Hepatocyte (in vitro differentiated cells): ENCODE measurements around the gene C1R. TPM values are rescaled to one million over a fixed set of nuclear protein-coding genes. Genes with fewer than 3 reads are reported as not detected.

ENCODE experiments used
- DNase-seq: peaks from one replicate; pipeline ENCODE4 v3.0.0-alpha.2; 2016; ENCODE audit warnings: low spot score
- H2AFZ ChIP-seq: fragments of 200-600 bp; sonication (generic); 2 replicates; pipeline ENCODE4 v1.6.0; 2016; ENCODE audit warnings: antibody characterized with exemption, mild to moderate bottlenecking
- H3K27ac ChIP-seq: fragments of 200-600 bp; sonication (generic); 2 replicates; pipeline ENCODE4 v1.5.1; 2016; ENCODE audit warnings: mild to moderate bottlenecking
- H3K27me3 ChIP-seq: fragments of 200-600 bp; sonication (generic); 2 replicates; pipeline ENCODE4 v1.6.1; 2016
- H3K36me3 ChIP-seq: fragments of 200-600 bp; sonication (generic); replicated peaks from 2 replicates; pipeline ENCODE4 v1.5.1; 2016; ENCODE audit warnings: low read depth; ENCODE audit not compliant: insufficient read depth
- H3K4me1 ChIP-seq: fragments of 200-600 bp; sonication (generic); 2 replicates; pipeline ENCODE4 v1.5.1; 2016; ENCODE audit warnings: mild to moderate bottlenecking, moderate library complexity; ENCODE audit not compliant: insufficient read depth
- H3K4me2 ChIP-seq: fragments of 200-600 bp; sonication (generic); 2 replicates; pipeline ENCODE4 v1.6.0; 2016
- H3K4me3 ChIP-seq: fragments of 200-600 bp; sonication (generic); 2 replicates; pipeline ENCODE4 v1.5.1; 2016; ENCODE audit warnings: mild to moderate bottlenecking
- H3K79me2 ChIP-seq: fragments of 200-600 bp; sonication (generic); 2 replicates; pipeline ENCODE4 v1.6.0; 2017; ENCODE audit warnings: mild to moderate bottlenecking
- H3K9me2 ChIP-seq: fragments of 200-600 bp; sonication (generic); replicated peaks from 2 replicates; pipeline ENCODE4 v1.6.0; 2017; ENCODE audit warnings: mild to moderate bottlenecking; ENCODE audit not compliant: insufficient read depth
- H3K9me3 ChIP-seq: fragments of 200-600 bp; sonication (generic); 2 replicates; pipeline ENCODE4 v1.5.1; 2016; ENCODE audit warnings: low read depth, mild to moderate bottlenecking
- H4K20me1 ChIP-seq: fragments of 200-600 bp; sonication (generic); 2 replicates; pipeline ENCODE4 v1.6.0; 2016; ENCODE audit warnings: mild to moderate bottlenecking; ENCODE audit not compliant: insufficient read depth, poor library complexity, severe bottlenecking
- EZH2 ChIP-seq: fragments of 200-600 bp; sonication (generic); IDR thresholded peaks from 2 replicates; pipeline ENCODE4 v1.6.1; 2016; ENCODE audit warnings: antibody characterized with exemption, mild to moderate bottlenecking, borderline replicate concordance
- EZH2phosphoT487 ChIP-seq: fragments of 200-600 bp; sonication (generic); IDR thresholded peaks from one replicate; pipeline ENCODE4 v1.6.1; 2018; ENCODE audit warnings: antibody characterized with exemption, mild to moderate bottlenecking, low read depth, moderate library complexity; ENCODE audit not compliant: unreplicated experiment, severe bottlenecking
- WGBS: methylation state at CpG from one replicate; pipeline ENCODE4 v1.1.6; 2016; ENCODE audit warnings: low lambda C conversion rate; ENCODE audit errors: missing lambda C conversion rate; 5-methylcytosine and 5-hydroxymethylcytosine counted together
- polyA plus RNA-seq: library from polyadenylated mRNA; unstranded; fragments of >200 nt; fragmentation: Nextera tagmentation; extraction: Ambion mirVana; gene quantifications from 2 replicates; pipeline ENCODE4 v1.2.1, GENCODE V29; 2016
- total RNA-seq: library from RNA; depleted of rRNA; stranded (reverse); fragments of >200 nt; gene quantifications from 2 replicates; pipeline ENCODE4 v1.2.3, GENCODE V29; 2014
- TF ChIP-seq, protein P1 (sequence below): fragments of 200-600 bp; sonication (generic); IDR thresholded peaks from 2 replicates; pipeline ENCODE4 v1.5.1; 2016; ENCODE audit warnings: antibody characterized with exemption, mild to moderate bottlenecking; ENCODE audit not compliant: poor library complexity

C1R gene
- total and polyA plus RNA-seq, 2 experiments from 2014 or later, result 80.1 to 89.6 TPM

DNA sequence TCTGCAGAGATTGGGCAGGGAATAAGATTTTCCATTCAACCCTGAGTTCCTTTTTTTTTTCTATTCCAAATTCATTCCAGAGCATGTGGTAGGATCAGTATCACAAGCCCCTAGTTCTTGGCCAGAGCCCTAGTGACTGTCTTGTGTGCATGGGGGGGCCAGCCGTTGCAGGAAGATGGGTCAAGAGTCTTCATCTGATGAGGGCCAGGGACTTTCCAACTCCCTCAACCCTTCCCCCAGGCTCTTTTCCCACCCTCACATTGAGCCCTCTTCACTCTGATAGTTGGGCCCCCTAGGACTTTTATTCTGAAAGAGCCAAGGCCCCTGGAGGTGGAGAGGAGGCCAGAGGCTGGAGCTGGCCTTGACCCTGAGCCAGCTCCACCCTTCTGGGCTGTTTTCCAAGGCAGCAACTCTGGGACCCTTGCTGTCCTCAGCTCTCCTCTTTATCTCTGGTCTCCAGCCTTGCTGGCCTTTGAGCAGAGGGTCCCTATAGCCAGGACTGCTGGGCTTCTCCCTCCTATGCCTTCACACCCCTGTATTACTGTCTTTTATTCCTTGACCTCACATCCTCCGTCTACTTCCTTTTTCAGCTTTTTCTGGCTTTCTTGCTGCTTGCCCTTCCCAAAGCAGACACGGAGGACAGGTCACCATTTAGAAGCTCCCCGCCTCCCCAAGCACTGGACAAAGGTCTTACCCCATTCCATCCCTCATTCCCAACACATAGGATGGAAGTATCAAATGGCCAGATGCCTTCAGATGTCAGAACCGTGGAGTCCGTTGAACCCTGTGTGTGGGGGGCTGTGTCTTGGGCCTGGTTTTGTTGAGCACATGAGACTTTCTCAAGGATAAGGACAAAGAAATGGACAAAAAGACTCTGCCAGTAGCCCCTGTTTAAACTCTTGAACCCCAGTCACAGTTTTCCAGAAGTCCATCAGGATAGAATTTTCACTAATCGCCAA lies 30.8 kb upstream of the C1R start:
- Histone ChIP-seq H3K9me3 (no peaks in the 10 kb centered on the region), H3K9me2 (no peaks in the 10 kb centered on the region), H3K4me2 (peak overlapping the region; percentile 33), H3K27ac (peak overlapping the region; percentile 57), H3K27me3 (no peaks in the 10 kb centered on the region), H3K4me3 (no peak overlapping the region), H3K36me3 (no peaks in the 10 kb centered on the region), H4K20me1 (no peaks in the 10 kb centered on the region), H2AFZ (no peak overlapping the region), H3K79me2 (no peaks in the 10 kb centered on the region), H3K4me1 (no peaks in the 10 kb centered on the region)
- TF ChIP-seq, protein P1, sequence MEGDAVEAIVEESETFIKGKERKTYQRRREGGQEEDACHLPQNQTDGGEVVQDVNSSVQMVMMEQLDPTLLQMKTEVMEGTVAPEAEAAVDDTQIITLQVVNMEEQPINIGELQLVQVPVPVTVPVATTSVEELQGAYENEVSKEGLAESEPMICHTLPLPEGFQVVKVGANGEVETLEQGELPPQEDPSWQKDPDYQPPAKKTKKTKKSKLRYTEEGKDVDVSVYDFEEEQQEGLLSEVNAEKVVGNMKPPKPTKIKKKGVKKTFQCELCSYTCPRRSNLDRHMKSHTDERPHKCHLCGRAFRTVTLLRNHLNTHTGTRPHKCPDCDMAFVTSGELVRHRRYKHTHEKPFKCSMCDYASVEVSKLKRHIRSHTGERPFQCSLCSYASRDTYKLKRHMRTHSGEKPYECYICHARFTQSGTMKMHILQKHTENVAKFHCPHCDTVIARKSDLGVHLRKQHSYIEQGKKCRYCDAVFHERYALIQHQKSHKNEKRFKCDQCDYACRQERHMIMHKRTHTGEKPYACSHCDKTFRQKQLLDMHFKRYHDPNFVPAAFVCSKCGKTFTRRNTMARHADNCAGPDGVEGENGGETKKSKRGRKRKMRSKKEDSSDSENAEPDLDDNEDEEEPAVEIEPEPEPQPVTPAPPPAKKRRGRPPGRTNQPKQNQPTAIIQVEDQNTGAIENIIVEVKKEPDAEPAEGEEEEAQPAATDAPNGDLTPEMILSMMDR, result no peak
- TF ChIP-seq EZH2phosphoT487, result no peak
- TF ChIP-seq EZH2, result no peak
- WGBS, result 83% methylated on average over 7 of the region's 7 CpGs
- DNase-seq, result no peak

DNA sequence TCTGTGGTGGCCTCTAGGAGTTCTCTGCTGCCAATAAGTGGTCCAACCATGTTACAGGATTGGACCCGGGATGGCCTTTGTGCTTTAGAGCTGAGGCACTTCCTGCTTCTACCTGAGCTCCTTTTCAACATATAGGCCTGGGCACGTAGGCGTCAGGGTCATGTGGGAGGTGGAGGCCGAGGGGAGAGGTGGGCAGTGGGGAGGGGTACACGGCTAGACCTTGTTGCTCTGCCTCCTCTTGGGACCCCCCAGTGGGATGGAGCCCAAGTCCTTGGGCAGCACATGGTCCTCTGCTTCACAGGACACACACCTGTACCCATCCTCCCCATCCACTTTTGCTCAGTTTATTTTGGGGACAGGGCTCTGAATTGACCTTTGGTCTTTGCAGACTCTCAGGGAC lies 29.1 kb upstream of the C1R start:
- Histone ChIP-seq H3K9me2 (no peaks in the 10 kb centered on the region), H4K20me1 (no peaks in the 10 kb centered on the region), H3K4me2 (no peak overlapping the region), H3K4me3 (no peak overlapping the region), H3K79me2 (no peaks in the 10 kb centered on the region), H3K36me3 (no peaks in the 10 kb centered on the region), H3K27ac (no peak overlapping the region), H2AFZ (no peak overlapping the region), H3K4me1 (no peaks in the 10 kb centered on the region), H3K9me3 (no peaks in the 10 kb centered on the region), H3K27me3 (no peaks in the 10 kb centered on the region)
- WGBS, result 91% methylated on average over 5 of the region's 5 CpGs
- DNase-seq, result no peak
- TF ChIP-seq EZH2 (no peak), EZH2phosphoT487 (no peak)
- TF ChIP-seq, protein P1, result no peak

DNA sequence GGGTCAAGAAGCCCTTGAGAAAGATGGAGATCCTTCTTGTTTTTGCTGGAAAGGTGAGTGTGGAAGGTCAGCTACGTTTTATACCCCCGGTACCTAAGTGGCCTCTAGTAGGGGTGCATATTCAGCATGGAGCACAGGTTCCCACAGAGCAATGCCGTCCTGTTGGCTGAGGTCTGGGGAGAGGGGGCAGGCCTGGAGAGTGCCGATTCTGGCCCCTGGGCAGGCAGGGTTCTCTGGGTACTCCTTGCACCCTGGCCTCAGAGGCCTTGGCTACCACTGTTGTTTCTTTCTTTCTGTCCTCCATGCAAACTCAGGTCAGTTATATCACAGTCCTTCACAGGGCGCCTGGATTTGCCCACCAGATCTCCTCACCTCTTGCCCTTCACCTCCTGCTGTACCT lies 27.9 kb upstream of the C1R start:
- no peak overlapping the region for H2AFZ ChIP-seq
- H3K4me3 ChIP-seq, result no peak overlapping the region
- 91% methylated on average over 5 of the region's 5 CpGs for WGBS
- no peaks in the 10 kb centered on the region for H3K9me2 ChIP-seq
- H3K79me2 ChIP-seq, result no peaks in the 10 kb centered on the region
- DNase-seq, result no peak
- no peak overlapping the region for H3K27ac ChIP-seq
- no peaks in the 10 kb centered on the region for H3K4me1 ChIP-seq
- no peaks in the 10 kb centered on the region for H4K20me1 ChIP-seq
- no peak overlapping the region for H3K4me2 ChIP-seq
- TF ChIP-seq EZH2phosphoT487 (no peak), EZH2 (no peak)
- TF ChIP-seq, protein P1, result no peak
- H3K36me3 ChIP-seq, result no peaks in the 10 kb centered on the region
- no peaks in the 10 kb centered on the region for H3K27me3 ChIP-seq
- H3K9me3 ChIP-seq, result no peaks in the 10 kb centered on the region
